Measurements from ENCODE around the gene DPP7.
A peak's percentile ranks its signal among the peaks of the same experiment; 100 is the strongest.

Gene DPP7

DNA sequence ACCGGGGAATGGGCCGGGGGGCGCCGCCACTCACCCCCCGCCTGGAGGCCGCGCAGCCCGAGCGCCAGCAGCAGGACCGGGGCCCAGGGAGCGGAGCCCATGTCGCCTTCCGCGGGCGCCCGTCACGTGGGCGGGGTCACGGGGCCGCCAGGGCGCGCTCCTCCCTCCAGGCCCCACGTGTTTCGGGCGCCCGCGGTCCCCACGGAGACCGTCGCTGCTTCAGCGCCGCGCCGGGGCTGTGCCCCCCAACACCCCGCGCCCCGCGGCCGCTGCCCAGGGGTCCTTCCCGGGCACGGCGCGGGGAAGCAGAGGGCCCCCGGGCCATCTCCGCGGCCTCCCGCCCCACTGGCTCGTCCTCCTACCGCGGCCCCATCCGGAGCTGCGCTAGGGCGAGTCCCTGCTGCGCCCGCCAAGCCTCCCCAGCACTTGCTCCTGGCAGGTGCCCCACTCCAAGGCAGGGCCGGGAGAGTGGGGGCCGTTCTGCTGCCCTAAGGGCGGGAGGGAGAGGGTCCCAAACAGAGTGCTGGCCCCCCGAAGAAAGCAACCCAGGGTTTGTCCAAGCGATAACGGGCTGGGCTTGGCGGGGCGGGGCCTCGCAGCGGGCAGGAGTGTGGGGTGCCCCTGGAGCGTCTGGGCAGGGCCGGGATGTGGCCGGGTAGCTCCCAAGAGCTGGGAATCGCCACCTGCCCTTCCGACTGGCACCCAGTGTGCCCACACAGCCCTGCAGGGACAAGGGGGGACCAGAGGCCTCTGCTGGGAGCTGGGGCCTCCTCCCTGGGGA, at the start of gene DPP7:
DPP7 (minus strand) TSS at position 121 of the 781 bp plus-strand sequence; CDS start at position 101, 20 bp downstream.
- peak; percentile 50 for DNase-seq (ENCODE audit: low read depth)

DNA sequence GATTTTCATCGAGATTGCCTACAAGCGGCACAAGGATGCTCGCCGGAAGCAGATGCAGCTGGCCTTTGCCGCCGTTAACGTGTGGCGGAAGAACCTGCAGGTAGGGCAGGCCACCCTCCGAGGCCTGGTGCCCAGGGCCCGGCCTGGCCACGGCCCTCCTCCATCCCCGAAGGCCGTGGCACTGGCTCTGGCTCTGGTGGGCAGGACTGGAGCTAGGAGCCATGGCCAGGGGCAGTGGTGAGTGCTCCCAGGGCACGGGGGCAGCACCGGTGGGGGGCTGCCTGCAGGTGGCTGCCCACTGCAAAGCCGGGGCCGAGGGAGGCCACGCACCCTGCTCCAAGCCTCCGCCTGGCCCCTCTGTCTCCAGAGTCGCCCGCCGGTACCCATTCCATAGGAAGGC, 49.3 kb upstream of the DPP7 start:
- no peak for DNase-seq (ENCODE audit: low read depth)

DNA sequence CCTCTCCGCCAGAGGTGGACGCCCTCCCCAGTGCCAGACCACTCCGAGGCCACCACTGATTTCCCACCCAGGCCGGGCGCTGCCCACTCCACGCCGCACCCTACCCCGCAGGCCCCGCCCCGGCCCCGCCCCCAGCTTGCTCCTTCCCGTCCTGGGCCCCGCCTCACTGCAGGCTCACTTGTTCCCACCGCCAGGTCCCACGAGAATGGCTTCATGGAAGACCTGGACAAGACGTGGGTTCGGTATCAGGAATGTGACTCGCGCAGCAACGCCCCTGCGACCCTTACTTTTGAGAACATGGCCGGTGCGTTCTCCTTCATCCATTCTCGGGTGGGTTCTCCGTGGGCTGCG, 48.8 kb upstream of the DPP7 start:
- no peak for DNase-seq (ENCODE audit: low read depth)

DNA sequence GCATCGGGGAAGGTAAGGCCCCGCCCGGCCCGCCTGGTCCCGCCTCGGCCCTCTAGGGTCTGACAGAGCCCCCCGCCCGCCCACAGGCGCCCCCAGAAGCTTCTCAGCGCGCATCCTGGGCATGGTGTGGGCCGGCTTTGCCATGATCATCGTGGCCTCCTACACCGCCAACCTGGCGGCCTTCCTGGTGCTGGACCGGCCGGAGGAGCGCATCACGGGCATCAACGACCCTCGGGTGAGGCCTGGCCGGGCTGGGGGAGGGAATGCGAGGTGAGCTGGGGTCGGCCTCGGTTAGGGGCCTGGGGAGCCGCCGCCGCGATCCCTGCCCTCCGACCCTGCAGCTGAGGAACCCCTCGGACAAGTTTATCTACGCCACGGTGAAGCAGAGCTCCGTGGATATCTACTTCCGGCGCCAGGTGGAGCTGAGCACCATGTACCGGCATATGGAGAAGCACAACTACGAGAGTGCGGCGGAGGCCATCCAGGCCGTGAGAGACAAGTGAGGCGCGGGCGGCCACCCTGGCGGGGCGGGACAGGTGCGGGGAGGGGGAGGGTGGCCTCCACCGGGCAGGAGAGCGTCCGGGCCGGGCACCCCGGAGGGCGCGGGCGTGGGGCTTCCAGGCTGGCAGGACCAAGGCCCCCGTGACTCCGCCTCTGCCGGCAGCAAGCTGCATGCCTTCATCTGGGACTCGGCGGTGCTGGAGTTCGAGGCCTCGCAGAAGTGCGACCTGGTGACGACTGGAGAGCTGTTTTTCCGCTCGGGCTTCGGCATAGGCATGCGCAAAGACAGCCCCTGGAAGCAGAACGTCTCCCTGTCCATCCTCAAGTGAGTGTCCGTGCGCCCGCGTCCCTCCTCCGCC, 48.2 kb upstream of the DPP7 start:
- no peak for DNase-seq (ENCODE audit: low read depth)

DNA sequence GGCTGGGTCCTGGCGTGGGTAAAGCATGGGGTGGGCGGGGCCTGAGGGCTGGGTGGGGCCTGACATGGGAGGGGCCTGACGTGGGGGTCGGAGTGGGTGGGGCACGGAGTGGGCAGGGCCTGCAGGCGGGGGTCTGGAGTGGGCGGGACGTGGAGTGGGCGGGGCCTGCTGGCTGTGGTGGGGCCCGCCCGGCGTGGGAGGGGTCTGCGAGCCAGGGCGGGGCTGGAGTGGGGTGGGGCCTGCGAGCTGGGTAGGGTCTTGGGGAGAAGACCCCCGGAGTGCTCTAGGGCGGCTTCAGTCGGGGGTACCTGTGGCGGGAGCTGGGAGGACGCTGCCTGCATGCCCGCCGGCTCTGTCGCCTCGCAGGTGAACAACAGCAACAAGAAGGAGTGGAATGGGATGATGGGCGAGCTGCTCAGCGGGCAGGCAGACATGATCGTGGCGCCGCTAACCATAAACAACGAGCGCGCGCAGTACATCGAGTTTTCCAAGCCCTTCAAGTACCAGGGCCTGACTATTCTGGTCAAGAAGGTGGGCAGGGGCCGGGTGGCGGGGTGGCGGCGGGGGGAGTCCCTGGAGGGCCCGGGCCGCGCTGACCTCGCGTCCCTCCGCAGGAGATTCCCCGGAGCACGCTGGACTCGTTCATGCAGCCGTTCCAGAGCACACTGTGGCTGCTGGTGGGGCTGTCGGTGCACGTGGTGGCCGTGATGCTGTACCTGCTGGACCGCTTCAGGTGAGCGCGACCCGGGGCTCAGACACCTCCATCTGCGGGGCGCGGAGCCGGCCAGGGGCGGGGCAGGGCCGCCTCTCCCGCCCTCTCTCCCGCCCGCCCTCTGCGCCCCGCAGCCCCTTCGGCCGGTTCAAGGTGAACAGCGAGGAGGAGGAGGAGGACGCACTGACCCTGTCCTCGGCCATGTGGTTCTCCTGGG, 47.3 kb upstream of the DPP7 start:
- DNase-seq (ENCODE audit: low read depth), result no peak

DNA sequence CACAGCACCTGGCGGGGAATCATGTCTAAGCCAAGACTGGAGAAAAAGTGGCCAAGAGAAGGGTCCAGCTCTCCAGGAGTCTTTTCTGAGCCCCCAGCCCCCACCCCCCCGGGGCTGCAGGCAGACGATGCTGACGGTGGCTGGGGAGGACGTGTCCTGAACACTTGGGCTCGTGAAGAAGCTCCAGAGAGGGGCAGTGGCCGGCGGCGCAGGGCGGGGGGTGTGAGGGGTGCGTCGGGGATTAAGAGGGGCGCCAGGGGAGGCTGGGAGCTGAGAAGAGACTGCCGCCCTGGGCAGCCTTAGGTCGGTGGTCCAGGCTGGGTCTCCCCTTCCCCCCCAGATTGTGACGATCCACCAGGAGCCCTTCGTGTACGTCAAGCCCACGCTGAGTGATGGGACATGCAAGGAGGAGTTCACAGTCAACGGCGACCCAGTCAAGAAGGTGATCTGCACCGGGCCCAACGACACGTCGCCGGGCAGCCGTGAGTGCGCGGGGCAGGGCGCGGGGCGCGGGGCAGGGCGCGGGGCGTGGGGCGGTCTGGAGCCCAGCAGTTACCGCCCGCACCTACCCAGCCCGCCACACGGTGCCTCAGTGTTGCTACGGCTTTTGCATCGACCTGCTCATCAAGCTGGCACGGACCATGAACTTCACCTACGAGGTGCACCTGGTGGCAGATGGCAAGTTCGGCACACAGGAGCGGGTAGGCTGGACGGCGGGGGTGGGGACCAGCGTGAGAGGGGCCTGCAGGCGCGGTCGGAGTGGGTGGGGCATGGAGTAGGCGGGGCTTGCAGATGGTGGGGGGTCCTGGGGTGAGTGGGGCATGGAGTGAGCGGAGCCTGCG, 46.4 kb upstream of the DPP7 start:
- DNase-seq (ENCODE audit: low read depth), result no peak

DNA sequence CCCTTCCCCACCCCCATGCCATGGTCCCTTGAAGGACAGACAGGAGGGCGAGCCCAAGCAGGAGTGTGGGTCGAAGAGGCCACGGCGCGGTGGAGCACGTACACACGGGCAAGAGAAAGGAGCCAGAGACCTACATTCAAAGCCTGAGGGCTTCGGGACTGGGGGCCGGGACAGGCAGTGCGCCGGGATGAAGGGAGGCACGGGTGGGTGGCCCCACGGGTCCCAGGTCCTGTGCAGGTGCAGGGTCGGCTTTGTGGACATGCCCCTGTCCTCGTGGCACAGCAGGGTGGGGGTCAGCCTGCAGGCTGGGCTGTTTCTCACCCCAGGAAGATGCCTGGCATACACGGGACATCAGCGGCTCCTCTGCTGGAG, 45.5 kb upstream of the DPP7 start:
- no peak for DNase-seq (ENCODE audit: low read depth)

DNA sequence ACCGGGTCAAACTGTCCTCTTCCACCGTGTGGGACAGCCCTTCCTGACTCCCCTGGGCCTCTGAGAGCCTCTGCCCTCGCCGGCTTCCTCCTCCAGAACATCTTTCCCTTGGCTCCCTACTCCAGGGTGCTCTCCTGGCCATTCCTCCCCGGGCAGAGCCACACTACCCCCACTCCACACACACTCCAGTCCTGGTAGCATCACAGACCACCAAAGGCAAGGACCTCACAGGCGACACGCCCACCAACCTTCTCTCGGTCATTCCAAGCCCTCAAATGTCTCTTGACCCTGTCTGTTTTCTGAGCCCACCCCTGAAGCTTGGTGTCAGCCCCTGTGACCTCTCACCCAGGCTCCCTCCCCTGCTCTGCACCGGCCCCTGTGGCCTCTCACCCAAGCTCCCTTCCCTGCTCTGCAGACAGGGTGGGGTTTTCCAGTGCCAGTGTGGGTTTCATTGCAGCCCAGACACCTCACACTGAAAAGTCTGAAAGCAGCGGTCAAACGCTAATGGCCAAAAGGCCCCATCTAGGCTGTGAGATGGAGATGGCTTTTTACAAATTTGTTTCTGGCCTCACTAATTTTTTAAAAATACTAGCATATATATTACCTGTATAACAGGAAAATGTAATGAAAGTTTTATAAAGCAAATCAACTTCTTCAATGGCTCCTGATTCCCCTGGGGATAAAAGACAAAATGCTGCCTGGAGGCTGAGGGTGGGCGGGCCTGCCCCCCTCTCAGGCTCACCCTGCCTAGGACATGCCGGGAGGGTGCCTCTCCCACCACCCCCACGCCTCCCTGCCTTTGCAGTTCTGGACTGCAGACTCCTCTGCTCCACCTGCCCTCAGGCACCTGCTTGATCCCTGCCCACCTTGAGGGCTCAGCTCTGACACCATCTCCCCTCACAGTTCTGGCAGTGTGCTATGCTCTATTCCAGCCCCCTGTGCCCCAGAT, 44.8 kb upstream of the DPP7 start:
- no peak for DNase-seq (ENCODE audit: low read depth)

DNA sequence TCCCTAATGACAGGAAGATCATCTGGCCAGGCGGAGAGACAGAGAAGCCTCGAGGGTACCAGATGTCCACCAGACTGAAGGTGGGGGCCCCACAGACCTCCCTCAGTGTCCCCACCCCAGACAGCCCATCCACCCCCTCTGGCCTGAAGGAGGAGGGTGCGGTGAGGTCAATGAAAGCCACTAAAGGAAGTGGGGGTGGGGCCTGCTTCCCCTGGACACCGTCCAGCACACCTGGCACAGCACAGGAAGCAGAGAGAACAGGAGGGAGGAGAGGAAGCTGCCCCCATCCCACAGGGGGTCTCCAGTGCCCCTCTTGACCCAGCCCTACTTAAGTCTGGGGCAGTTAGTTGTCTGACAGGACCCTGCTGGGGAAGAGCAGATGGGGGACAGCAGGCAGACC, 44.1 kb upstream of the DPP7 start:
- no peak for DNase-seq (ENCODE audit: low read depth)

DNA sequence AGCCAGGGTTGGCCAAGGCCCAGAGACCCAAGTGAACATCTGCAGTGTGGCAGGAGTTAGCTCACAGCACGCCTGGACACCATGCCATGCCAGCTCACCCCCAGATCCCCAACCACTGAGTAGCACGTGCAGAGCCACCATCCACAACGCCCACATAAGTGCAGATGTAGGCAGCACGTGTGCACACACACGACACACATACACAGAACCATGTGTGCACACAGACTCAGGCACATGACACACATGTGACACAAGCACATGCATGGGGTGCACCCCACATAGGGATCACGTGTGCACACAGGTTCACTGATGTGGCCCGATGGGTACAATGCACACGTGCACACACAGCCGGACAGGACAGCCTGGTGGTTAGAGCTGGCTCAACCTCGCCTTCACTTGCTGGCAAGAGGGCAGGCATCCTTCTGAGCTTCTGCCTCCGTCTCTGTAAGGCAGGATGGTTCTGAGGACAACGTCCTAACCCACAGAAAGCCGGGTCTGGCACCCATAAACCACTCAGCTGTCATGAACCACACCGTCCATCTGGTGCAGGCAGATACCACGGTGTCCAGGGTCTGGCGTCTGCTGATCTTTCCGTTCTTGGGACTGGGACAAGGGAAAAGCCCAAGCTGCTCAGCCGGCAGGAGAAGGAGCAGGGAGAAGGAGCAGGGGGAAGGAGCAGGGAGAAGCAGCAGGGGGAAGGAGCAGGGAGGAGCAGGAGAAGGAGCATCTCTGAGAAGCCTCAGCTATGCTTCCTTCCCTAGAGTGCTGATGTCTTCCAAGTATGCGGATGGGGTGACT, 43.3 kb upstream of the DPP7 start:
- DNase-seq (ENCODE audit: low read depth), result no peak

DNA sequence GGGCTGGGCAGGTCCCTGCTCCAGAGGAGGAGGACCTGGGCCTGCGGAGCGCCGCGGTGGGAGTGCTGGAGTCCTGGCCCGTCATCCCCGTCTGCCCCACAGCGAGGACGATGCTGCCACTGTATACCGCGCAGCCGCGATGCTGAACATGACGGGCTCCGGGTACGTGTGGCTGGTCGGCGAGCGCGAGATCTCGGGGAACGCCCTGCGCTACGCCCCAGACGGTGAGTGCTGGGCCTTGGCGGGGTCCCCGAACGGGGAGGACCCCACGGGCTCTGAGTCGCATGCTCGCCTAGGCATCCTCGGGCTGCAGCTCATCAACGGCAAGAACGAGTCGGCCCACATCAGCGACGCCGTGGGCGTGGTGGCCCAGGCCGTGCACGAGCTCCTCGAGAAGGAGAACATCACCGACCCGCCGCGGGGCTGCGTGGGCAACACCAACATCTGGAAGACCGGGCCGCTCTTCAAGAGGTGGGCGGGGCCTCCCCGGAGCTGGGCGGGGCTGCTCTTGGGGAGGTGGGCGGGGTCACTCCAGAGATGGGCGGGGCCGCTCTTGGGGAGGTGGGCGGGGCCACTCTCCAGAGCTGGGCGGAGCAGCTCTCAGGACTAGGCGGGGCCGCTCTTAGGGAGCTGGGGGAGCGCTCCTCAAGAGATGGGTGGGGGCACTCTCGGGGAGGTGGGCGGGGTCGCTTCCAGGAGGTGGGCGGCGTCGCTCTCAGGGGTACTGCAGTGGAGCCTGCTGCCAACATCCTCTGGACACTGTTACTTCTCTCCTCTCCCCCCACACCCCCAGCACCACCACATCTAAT, 42.2 kb upstream of the DPP7 start:
- no peak for DNase-seq (ENCODE audit: low read depth)

DNA sequence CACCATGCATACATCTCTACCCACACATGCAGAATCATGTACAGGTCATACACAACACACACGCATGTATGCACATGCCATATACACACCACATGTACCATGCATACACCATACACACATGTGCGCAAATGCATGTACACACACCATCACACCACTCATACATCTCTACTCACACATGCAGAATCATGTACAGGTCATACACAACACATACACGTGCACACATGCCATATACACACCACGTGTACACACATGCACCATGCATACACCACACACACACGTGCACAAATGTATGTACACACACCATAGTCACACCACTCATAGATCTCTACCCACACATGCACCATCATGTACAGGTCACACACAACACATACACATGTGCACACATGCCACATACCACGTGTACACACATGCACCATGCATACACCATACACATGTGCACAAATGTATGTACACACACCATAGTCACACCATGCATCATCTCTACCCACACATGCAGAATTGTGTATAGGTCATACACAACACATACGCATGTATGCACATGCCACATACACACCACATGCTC, 38.4 kb upstream of the DPP7 start:
- no peak for DNase-seq (ENCODE audit: low read depth)

DNA sequence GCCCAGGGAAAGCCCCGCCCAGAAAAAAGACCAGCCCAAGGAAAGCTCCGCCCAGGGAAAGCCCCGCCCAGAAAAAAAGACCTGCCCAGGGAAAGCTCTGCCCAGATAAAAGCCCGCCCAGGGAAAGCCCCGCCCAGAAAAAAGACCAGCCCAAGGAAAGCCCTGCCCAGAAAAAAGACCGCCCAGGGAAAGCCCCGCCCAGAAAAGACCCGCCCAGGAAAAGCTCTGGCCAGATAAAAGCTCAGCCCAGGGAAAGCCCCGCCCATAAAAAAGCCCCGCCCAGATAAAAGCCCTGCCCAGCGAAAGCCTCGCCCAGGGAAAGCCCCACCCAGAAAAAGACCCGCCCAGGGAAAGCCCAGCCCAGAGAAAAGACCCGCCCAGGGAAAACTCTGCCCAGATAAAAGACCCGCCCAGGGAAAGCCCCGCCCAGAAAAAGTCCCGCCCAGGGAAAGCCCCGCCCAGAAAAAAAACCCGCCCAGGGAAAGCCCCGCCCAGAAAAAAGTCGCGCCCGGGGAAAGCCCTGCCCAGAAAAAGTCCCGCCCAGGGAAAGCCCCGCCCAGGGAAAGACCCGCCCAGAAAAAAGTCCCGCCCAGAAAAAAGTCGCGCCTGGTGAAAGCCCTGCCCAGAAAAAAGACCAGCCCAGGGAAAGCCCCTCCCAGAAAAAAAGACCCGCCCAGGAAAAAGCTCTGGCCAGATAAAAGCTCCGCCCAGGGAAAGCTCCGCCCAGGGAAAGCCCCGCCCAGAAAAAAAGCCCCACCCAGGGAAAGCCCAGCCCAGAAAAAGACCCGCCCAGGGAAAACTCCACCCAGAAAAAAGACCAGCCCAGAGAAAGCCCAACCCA, 36.3 kb upstream of the DPP7 start:
- no peak for DNase-seq (ENCODE audit: low read depth)

DNA sequence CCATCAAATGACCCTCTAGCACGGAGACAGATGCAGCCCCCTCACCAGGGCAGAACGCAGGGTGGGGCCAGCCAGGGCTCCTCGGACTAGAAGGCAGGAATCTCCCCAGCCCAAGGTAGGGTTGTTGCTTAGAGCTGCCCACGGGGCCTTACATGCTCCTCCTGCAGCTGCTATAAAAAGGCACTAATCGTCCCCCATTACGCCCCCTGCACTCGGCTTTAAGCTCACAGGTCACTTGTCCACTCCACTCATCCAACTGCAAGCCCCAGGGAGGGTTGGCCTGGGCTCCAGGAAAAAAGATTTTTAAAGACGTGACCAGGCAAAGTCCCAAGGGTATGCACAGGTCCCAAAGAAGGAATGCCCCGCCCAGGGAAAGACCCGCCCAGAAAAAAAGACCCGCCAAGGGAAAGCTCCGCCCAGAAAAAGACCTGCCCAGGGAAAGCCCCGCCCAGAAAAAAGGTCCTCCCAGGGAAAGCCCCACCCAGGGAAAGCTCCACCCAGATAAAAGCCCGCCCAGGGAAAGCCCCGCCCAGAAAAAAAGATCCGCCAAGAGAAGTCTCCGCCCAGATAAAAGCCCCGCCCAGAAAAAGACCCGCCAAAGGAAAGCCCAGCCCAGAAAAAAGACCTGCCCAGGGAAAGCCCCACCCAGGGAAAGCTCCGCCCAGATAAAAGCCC, 35.5 kb upstream of the DPP7 start:
- DNase-seq (ENCODE audit: low read depth), result no peak

DNA sequence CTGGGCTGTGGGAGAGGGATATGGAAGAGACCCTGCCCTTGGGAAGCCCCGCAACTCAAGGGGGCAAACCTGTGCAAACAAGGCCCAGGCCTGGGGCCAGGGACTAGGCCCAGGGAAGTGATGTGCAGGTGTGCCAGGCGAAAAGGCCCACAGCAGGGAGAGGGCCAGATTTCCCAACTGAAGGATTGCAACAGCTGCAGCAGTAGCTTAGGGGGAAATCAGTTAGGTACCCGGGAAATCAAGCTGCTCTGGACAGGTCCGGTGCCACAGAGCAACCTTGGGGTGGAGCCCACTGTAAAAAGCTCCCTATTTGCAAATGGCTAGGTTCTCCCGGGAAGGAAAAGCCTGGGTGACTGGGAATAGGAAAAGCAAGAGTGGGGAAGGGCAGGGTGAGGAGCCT, 34.8 kb upstream of the DPP7 start:
- DNase-seq (ENCODE audit: low read depth), result no peak

DNA sequence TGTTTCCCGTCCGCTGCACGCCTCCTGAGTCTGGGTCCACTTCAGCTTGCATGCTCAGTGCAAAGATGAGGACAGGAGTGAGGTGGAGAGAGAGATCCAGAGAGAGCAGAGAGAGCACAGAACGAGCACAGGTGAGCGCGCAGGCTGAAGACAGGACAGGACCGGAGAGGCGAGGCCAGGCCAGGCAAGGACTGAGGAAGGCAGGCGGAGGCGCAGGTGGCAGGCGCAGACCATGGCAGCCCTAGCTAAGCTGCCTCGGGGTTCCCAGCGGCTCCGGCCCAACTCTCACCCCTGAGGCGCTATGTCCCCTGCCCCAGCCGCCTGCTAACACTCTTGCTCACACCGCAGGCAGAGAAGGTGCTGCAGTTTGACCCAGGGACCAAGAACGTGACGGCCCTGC, 34.1 kb upstream of the DPP7 start:
- DNase-seq (ENCODE audit: low read depth), result no peak

DNA sequence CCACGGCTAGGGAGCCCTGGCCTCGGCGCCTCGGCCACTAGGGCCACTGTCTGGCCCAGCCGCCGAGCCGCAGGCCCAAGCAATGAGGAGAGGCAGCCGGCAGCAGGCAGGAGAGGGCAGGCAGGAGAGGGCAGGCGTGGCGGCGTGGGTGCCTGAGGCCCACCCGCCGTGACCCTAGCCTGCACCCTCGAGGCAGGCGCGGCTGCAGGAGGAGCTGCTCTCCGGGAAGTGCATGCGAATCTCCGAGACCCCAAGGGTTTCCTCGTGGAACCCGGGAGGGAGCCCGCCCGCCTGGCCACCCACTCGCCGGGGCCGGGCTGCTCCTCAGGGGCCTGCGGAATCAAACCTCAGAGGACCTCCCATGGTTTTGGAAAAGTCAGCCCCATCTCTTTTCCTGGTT, 33.7 kb upstream of the DPP7 start:
- DNase-seq (ENCODE audit: low read depth), result no peak

Data from fibroblast of gingiva (primary cell).